GM12878 (cell line): ENCODE results near the gene RNPS1. TPM values are rescaled to one million over a fixed set of nuclear protein-coding genes. Genes with fewer than 3 reads are reported as not detected.

Experiments
- ATAC-seq: fragments of 200-7000 bp; cut with Tn5 transposase; 3 replicates; pipeline ENCODE4 v1.9.1; 2020; ENCODE audit warnings: mild to moderate bottlenecking, moderate library complexity
- BruUV-seq: library from RNA; stranded (reverse); fragments of 400-500 nt; replicated peaks from 2 replicates; lab custom pipeline; 2021; lab: Mats Ljungman, UMichigan
- CTCF ChIA-PET: fragments of 300-600 bp; sonication (Branson Sonifier 250); formaldehyde crosslinking; extraction: SDS; loops from one replicate; lab custom pipeline; 2021; ENCODE audit warnings: inconsistent platforms; lab: Yijun Ruan, JAX
- POLR2A ChIA-PET: fragments of 350-600 bp; formaldehyde crosslinking; extraction: SDS; loops from one replicate; lab custom pipeline; 2021; ENCODE audit warnings: inconsistent platforms; lab: Charles Lee
- RAD21 ChIA-PET: fragments of 300-600 bp; sonication (Branson Sonifier 250); formaldehyde crosslinking; loops from one replicate; lab custom pipeline; 2023; ENCODE audit warnings: antibody characterized with exemption; ENCODE audit not compliant: unreplicated experiment; lab: Charles Lee
- SMC1A ChIA-PET: fragments of 300-600 bp; sonication (Branson Sonifier 250); formaldehyde crosslinking; loops from one replicate; lab custom pipeline; 2023; ENCODE audit not compliant: unreplicated experiment, uncharacterized antibody; lab: Charles Lee
- DNase-seq: peaks from one replicate; pipeline ENCODE4 v3.0.0-alpha.2; 2011; ENCODE audit warnings: low read depth, low spot score
- FAIRE-seq: peaks from 3 replicates; lab custom pipeline; 2011; peaks lifted over from hg19 to GRCh38; lab: Jason Lieb, UNC
- H2AFZ ChIP-seq: 2 replicates; pipeline ENCODE4 v1.6.0; 2011; ENCODE audit warnings: low read depth, low read length, control low read depth; ENCODE audit not compliant: control insufficient read depth
- H3K27ac ChIP-seq: 2 replicates; pipeline ENCODE4 v1.5.1; 2011; ENCODE audit warnings: control low read depth; ENCODE audit not compliant: control insufficient read depth, insufficient read depth
- H3K27me3 ChIP-seq, 2 experiments: replicated peaks in 1 of 2; 2 replicates each; pipeline versions ENCODE4 v1.6.0 to v1.6.1; 2011; ENCODE audit warnings: low read length in 1 of 2; ENCODE audit not compliant: control insufficient read depth in 2 of 2, insufficient read depth in 2 of 2
- H3K36me3 ChIP-seq, 2 experiments: 2 replicates each; pipeline ENCODE4 v1.5.1; 2011; ENCODE audit warnings: low read length in 1 of 2; ENCODE audit not compliant: control insufficient read depth in 2 of 2, insufficient read depth in 2 of 2
- H3K4me1 ChIP-seq: 2 replicates; pipeline ENCODE4 v1.6.1; 2011; ENCODE audit warnings: mild to moderate bottlenecking, low read length, moderate library complexity, mixed read lengths; ENCODE audit not compliant: control insufficient read depth, insufficient read depth
- H3K4me2 ChIP-seq: 2 replicates; pipeline ENCODE4 v1.6.0; 2011; ENCODE audit warnings: control low read depth; ENCODE audit not compliant: control insufficient read depth, insufficient read depth
- H3K4me3 ChIP-seq: fragments of 200-600 bp; sonication (generic); 2 replicates; pipeline ENCODE4 v1.5.1; 2016
- H3K79me2 ChIP-seq: 2 replicates; pipeline ENCODE4 v1.6.0; 2011; ENCODE audit warnings: low read length; ENCODE audit not compliant: control insufficient read depth, insufficient read depth
- H3K9ac ChIP-seq: 2 replicates; pipeline ENCODE4 v1.8.0; 2011; ENCODE audit warnings: low read length, control low read depth, mixed read lengths; ENCODE audit not compliant: control insufficient read depth, insufficient read depth
- H3K9me3 ChIP-seq: replicated peaks from 3 replicates; pipeline ENCODE4 v1.5.1; 2011; ENCODE audit warnings: mild to moderate bottlenecking, low read length; ENCODE audit not compliant: control insufficient read depth, insufficient read depth
- H4K20me1 ChIP-seq: 2 replicates; pipeline ENCODE4 v1.6.0; 2011; ENCODE audit not compliant: control insufficient read depth, insufficient read depth
- BMI1 ChIP-seq: fragments of 450-650 bp; IDR thresholded peaks from 2 replicates; pipeline ENCODE4 v1.6.1; 2016; ENCODE audit warnings: mild to moderate bottlenecking, moderate library complexity, borderline replicate concordance
- DPF2 ChIP-seq: fragments of 450-650 bp; IDR thresholded peaks from 2 replicates; pipeline ENCODE4 v1.6.1; 2017; ENCODE audit warnings: mild to moderate bottlenecking
- ESRRA ChIP-seq: IDR thresholded peaks from 2 replicates; pipeline ENCODE4 v1.6.1; 2012; ENCODE audit warnings: mild to moderate bottlenecking, low read length, improper control_type of control experiment
- FOXK2 ChIP-seq: fragments of 450-650 bp; IDR thresholded peaks from 2 replicates; pipeline ENCODE4 v1.6.1; 2017; ENCODE audit warnings: mild to moderate bottlenecking, moderate library complexity
- HCFC1 ChIP-seq: fragments of 150-350 bp; IDR thresholded peaks from 2 replicates; pipeline ENCODE4 v1.6.1; 2014; ENCODE audit warnings: low read length
- JUNB ChIP-seq: IDR thresholded peaks from 2 replicates; pipeline ENCODE4 v1.6.1; 2016; ENCODE audit warnings: antibody characterized with exemption, mild to moderate bottlenecking
- JUND ChIP-seq: IDR thresholded peaks from 2 replicates; pipeline ENCODE4 v1.6.1; 2012; ENCODE audit warnings: low read depth, mild to moderate bottlenecking, low read length, improper control_type of control experiment, moderate library complexity
- MEF2B ChIP-seq: fragments of 450-650 bp; IDR thresholded peaks from 2 replicates; pipeline ENCODE4 v1.6.1; 2018; ENCODE audit warnings: mild to moderate bottlenecking, moderate library complexity; ENCODE audit not compliant: partially characterized antibody, poor library complexity, severe bottlenecking
- NKRF ChIP-seq: fragments of 450-650 bp; conservative IDR thresholded peaks from 2 replicates; pipeline ENCODE4 v1.6.1; 2017; ENCODE audit warnings: mild to moderate bottlenecking, moderate library complexity
- NRF1 ChIP-seq: conservative IDR thresholded peaks from 2 replicates; pipeline ENCODE4 v1.6.1; 2011; ENCODE audit warnings: mild to moderate bottlenecking, low read depth, low read length, improper control_type of control experiment
- POLR2A ChIP-seq: IDR thresholded peaks from 2 replicates; pipeline ENCODE4 v1.6.1; 2011; ENCODE audit warnings: low read depth, mild to moderate bottlenecking, low read length
- POLR2AphosphoS5 ChIP-seq: IDR thresholded peaks from 2 replicates; pipeline ENCODE4 v1.6.1; 2011; ENCODE audit warnings: mild to moderate bottlenecking, low read length, inconsistent platforms
- RAD21 ChIP-seq: IDR thresholded peaks from 2 replicates; pipeline ENCODE4 v1.6.1; 2011; ENCODE audit warnings: mild to moderate bottlenecking, low read depth, low read length, moderate library complexity; ENCODE audit not compliant: insufficient read depth
- RBBP5 ChIP-seq: fragments of 200-600 bp; sonication (generic); conservative IDR thresholded peaks from 2 replicates; pipeline ENCODE4 v1.6.1; 2016
- ZBED1 ChIP-seq: IDR thresholded peaks from 2 replicates; pipeline ENCODE4 v1.6.1; 2016; ENCODE audit warnings: borderline replicate concordance
- ZBTB11 ChIP-seq: fragments of 450-650 bp; formaldehyde crosslinking; IDR thresholded peaks from 2 replicates; pipeline ENCODE4 v1.5.0; 2022; ENCODE audit warnings: mild to moderate bottlenecking, missing genetic modification characterization
- WGBS: methylation state at CpG from one replicate; pipeline ENCODE4 v1.1.6; 2016; ENCODE audit warnings: low lambda C conversion rate; ENCODE audit not compliant: insufficient replicate concordance, insufficient coverage; ENCODE audit errors: missing lambda C conversion rate; 5-methylcytosine and 5-hydroxymethylcytosine counted together
- in situ Hi-C: fragments of 300-500 bp; cut with MboI; formaldehyde crosslinking; loops from 9 replicates; pipeline ENCODE4 v1.14.3; 2018; ENCODE audit warnings: mixed read lengths
- intact Hi-C: fragments of 100-400 bp; cut with micrococcal nuclease; formaldehyde crosslinking; loops from one replicate; pipeline ENCODE4 v1.14.2; 2022; ENCODE audit not compliant: unreplicated experiment
- polyA plus RNA-seq, 11 experiments: library from polyadenylated mRNA; depleted of rRNA in 4 of 11; unstranded in 6 of 11; stranded (reverse) in 5 of 11; fragments of >200 nt; fragmentation: Nextera tagmentation in 4 of 11; fragmentation: Illumina TruSeq in 1 of 11; extraction: Ambion mirVana in 4 of 11; extraction: Trizol in 1 of 11; gene quantifications; 1 replicate in 1 of 11; 2 replicates in 10 of 11; pipeline versions ENCODE4 v1.2.1 to v1.2.3, GENCODE V29; 2011 to 2016; ENCODE audit warnings: inconsistent platforms in 2 of 11, missing spikeins in 2 of 11, low read depth in 1 of 11
- total RNA-seq, 4 experiments: library from RNA; depleted of rRNA in 3 of 4; stranded (reverse); fragments of >200 nt in 3 of 4; fragmentation: Illumina TruSeq in 1 of 4; extraction: Trizol in 1 of 4; gene quantifications; 2 replicates each; pipeline versions ENCODE4 v1.2.1 to v1.2.3, GENCODE V29; 2013 to 2021

Gene RNPS1
- total and polyA plus RNA-seq, 10 of the 15 experiments (the other 5 are each of a cell fraction or from before 2014, with no cell fraction given), result 38.2 to 359 (median 188) TPM

GRCh38 chr16:2256531-2257140, 11.3 kb downstream of the RNPS1 start:
- no peak for TF ChIP-seq HCFC1
- no peak for TF ChIP-seq ESRRA
- no peak for TF ChIP-seq NRF1
- no peak for TF ChIP-seq JUNB
- TF ChIP-seq JUND, result no peak
- TF ChIP-seq NKRF, result no peak
- TF ChIP-seq ZBTB11 (CRISPR knock-in tag), result no peak
- TF ChIP-seq RBBP5, result no peak
- TF ChIP-seq FOXK2, result no peak
- no peak for TF ChIP-seq BMI1
- peak; percentile 34; the same call in 1 of the 2 replicates for TF ChIP-seq POLR2AphosphoS5
- no peak for TF ChIP-seq RAD21
- no peak for TF ChIP-seq MEF2B
- TF ChIP-seq POLR2A, result peak; percentile 52; the same call in 1 of the 2 replicates
- no peak for TF ChIP-seq ZBED1
- TF ChIP-seq DPF2, result no peak
- H2AFZ ChIP-seq, result no peak overlapping the region
- no peak overlapping the region for H3K9ac ChIP-seq
- H3K4me2 ChIP-seq, result no peak overlapping the region
- DNase-seq (no peak), FAIRE-seq (no peak), ATAC-seq (no peak)
- H3K27ac ChIP-seq, result no peak overlapping the region
- no peaks in the 10 kb centered on the region for H3K9me3 ChIP-seq
- intact Hi-C loops, result no loop called here
- H3K27me3 ChIP-seq, result no peaks in the 10 kb centered on the region
- H3K79me2 ChIP-seq, result no peaks in the 10 kb centered on the region; the same call in 1 of the 2 replicates
- H3K4me3 ChIP-seq, result no peak overlapping the region
- in situ Hi-C loops, result no loop called here
- peaks cover 32 to 42% of the 10 kb centered on the region in 2 experiments for H3K36me3 ChIP-seq
- no peaks in the 10 kb centered on the region for H4K20me1 ChIP-seq
- ChIA-PET SMC1A (no interaction called here), CTCF (interaction anchor here (0.7 to 1.0 kb wide), 2 partner anchors 10 to 46 kb away, joined by 3 read pairs; partner anchors contain the start of gene BRICD5), POLR2A (interaction anchor here (0.6 kb wide), 1 partner anchor 33 kb away, joined by 6 read pairs; no protein-coding TSS in a partner anchor), RAD21 (no interaction called here)
- peaks cover 6% of the 10 kb centered on the region for H3K4me1 ChIP-seq
- BruUV-seq, result no TSS peak
- over 99% methylated on average over 12 of the region's 12 CpGs for WGBS
